ENCODE measurements around the gene ASPSCR1. TPM values are rescaled to one million over a fixed set of nuclear protein-coding genes. Genes with fewer than 3 reads are reported as not detected.

Gene ASPSCR1
- total and polyA plus RNA-seq, 2 of the 13 experiments (the other 11 are each of a cell fraction or from before 2014, with no cell fraction given) = 274 to 314 TPM

DNA sequence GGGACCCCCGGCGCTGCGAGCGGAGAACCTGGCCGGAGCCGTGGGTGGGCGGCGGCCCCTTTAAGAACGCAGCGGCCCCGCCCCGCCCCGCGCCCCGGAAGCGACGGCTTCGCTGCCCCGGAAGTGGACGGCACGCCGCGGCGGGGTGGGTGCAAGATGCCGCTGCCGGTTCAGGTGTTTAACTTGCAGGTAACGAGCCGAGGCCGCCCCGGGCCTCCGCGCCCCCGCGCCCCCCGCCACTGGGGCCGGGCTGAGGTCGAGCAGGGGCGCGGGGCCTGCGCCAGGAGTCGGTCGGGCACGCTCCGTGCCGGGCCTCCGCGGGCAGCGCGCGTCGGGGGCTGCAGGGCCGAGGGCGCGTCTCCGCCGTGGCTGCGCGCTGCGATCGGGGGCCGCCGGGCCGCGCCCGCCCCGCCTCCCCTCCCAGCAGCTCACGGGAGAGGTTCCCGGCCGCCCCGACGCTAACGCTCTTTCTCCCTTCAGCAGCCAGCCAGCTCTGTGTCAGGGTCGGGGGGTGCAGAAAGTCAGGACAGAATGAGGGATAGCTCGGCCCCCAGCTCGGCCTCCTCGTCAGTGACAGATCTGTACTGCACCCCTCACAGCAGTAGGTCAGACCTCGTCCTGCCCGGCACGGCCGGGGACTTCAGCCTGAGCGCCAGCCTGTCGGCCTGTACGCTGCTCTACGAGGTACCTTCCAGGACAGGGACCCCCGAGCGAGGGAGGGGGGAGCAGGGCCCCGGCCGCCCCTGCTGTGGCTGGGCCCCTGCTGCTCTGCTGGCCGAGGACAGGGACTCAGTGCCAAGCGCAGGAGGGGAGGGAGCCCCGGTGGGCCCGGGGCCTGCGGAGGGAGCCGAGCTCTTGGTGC is 74.6 kb downstream of the ASPSCR1 start, which contains the start of the genes GPS1 and RFNG (continued):
- TF ChIP-seq DR1 (CRISPR knock-in tag; IDR thresholded peaks at IDR 0.05) = peak; percentile 65; the same call in 1 of the 2 replicates
- peak; percentile 90 for TF ChIP-seq SAP130 (CRISPR knock-in tag; IDR thresholded peaks at IDR 0.05; ENCODE audit: low read depth)
- TF ChIP-seq TFDP1 (CRISPR knock-in tag; IDR thresholded peaks at IDR 0.05; ENCODE audit: borderline replicate concordance) = peak; percentile 35; the same call in 1 of the 2 replicates
- peak; percentile 75 for TF ChIP-seq GMEB2 (CRISPR knock-in tag; IDR thresholded peaks at IDR 0.05; ENCODE audit: low read depth)
- TF ChIP-seq, protein P1, sequence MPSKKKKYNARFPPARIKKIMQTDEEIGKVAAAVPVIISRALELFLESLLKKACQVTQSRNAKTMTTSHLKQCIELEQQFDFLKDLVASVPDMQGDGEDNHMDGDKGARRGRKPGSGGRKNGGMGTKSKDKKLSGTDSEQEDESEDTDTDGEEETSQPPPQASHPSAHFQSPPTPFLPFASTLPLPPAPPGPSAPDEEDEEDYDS (CRISPR knock-in tag; IDR thresholded peaks at IDR 0.05) = peak; percentile 67; the same call in 1 of the 2 replicates
- peak; percentile 3; the same call in 1 of the 2 replicates for TF ChIP-seq BORCS8-MEF2B (CRISPR knock-in tag; IDR thresholded peaks at IDR 0.05)
- TF ChIP-seq ZNF446 (CRISPR knock-in tag; IDR thresholded peaks at IDR 0.05) = 0 out of 2 replicates have a peak, but pooled peaks have one; percentile 23
- TF ChIP-seq ZNF563 (CRISPR knock-in tag; IDR thresholded peaks at IDR 0.05) = peak; percentile 43; the same call in 1 of the 2 replicates
- no peak for TF ChIP-seq ZNF180 (CRISPR knock-in tag; IDR thresholded peaks at IDR 0.05; ENCODE audit: borderline replicate concordance, low read depth)
- peak; percentile 67 for TF ChIP-seq SIN3A (IDR thresholded peaks at IDR 0.05; ENCODE audit: borderline replicate concordance, low read depth, low read length)
- TF ChIP-seq NCOA2 (CRISPR knock-in tag; IDR thresholded peaks at IDR 0.05) = no peak; the same call in 1 of the 2 replicates
- TF ChIP-seq GFI1 (CRISPR knock-in tag; IDR thresholded peaks at IDR 0.05; ENCODE audit: borderline replicate concordance) = no peak
- TF ChIP-seq HCFC1 (IDR thresholded peaks at IDR 0.05; ENCODE audit: low read depth, low read length) = peak; percentile 58; the same call in 1 of the 2 replicates
- no peak for TF ChIP-seq NFYC (CRISPR knock-in tag; IDR thresholded peaks at IDR 0.05)
- TF ChIP-seq HES4 (CRISPR knock-in tag; IDR thresholded peaks at IDR 0.05; ENCODE audit: borderline replicate concordance) = peak; percentile 62; the same call in 1 of the 2 replicates
- no peak for TF ChIP-seq U2AF2 (IDR thresholded peaks at IDR 0.05; ENCODE audit: low read depth, low read length)
- peak; percentile 39 for TF ChIP-seq KMT2A (CRISPR knock-in tag; IDR thresholded peaks at IDR 0.05)
- TF ChIP-seq, protein P2, sequence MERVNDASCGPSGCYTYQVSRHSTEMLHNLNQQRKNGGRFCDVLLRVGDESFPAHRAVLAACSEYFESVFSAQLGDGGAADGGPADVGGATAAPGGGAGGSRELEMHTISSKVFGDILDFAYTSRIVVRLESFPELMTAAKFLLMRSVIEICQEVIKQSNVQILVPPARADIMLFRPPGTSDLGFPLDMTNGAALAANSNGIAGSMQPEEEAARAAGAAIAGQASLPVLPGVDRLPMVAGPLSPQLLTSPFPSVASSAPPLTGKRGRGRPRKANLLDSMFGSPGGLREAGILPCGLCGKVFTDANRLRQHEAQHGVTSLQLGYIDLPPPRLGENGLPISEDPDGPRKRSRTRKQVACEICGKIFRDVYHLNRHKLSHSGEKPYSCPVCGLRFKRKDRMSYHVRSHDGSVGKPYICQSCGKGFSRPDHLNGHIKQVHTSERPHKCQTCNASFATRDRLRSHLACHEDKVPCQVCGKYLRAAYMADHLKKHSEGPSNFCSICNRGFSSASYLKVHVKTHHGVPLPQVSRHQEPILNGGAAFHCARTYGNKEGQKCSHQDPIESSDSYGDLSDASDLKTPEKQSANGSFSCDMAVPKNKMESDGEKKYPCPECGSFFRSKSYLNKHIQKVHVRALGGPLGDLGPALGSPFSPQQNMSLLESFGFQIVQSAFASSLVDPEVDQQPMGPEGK (CRISPR knock-in tag; IDR thresholded peaks at IDR 0.05) = peak; percentile 69
- no peak for TF ChIP-seq CEBPG (CRISPR knock-in tag; IDR thresholded peaks at IDR 0.05)
- no peak for TF ChIP-seq FOXK2 (IDR thresholded peaks at IDR 0.05)
- no peak for TF ChIP-seq PBX3 (CRISPR knock-in tag; IDR thresholded peaks at IDR 0.05; ENCODE audit: borderline replicate concordance)
- TF ChIP-seq MYPOP (CRISPR knock-in tag; IDR thresholded peaks at IDR 0.05) = peak; percentile 50; the same call in 1 of the 2 replicates
